HG02973 (cell line): ENCODE results near the gene SLC12A6.
"Not testable (repeated sequence)": the region's sequence is repeated elsewhere in the genome, so short reads cannot be mapped to it uniquely, and the experiment has no call there.

Experiments
- ATAC-seq: cut with Tn5 transposase; IDR thresholded peaks from one replicate; pipeline ENCODE4 v1.9.1; 2021; ENCODE audit warnings: moderate library complexity; ENCODE audit not compliant: unreplicated experiment

The SLC12A6 gene

GRCh38 chr15:34209421-34210282, 127.9 kb downstream of the SLC12A6 start, which contains the start of gene KATNBL1:
TSS of gene KATNBL1 (minus strand) at chr15:34210096. CDS start at chr15:34163676, 46,420 bp downstream.
- peak; percentile 85 for ATAC-seq

GRCh38 chr15:34206011-34206410, 131.6 kb downstream of the SLC12A6 start:
- no peak for ATAC-seq

GRCh38 chr15:34203936-34204335, 133.6 kb downstream of the SLC12A6 start:
- ATAC-seq = no peak

- ATAC-seq = no peak
These were observed 134.3 kb downstream of the SLC12A6 start for GRCh38 chr15:34203305-34203704.

GRCh38 chr15:34193272-34193671, 144.3 kb downstream of the SLC12A6 start:
- not testable (repeated sequence) for ATAC-seq

GRCh38 chr15:34188711-34189110, 148.9 kb downstream of the SLC12A6 start:
- no peak for ATAC-seq

- no peak for ATAC-seq
These were observed 151.9 kb downstream of the SLC12A6 start for GRCh38 chr15:34185666-34186065.

- no peak for ATAC-seq
These were observed 154.6 kb downstream of the SLC12A6 start for GRCh38 chr15:34182942-34183341.
